Smooth muscle cell (in vitro differentiated cells): Measurements from ENCODE around the gene KASH5. TPM values are rescaled to one million over a fixed set of nuclear protein-coding genes. Genes with fewer than 3 reads are reported as not detected.

Experiments
- DNase-seq: peaks from one replicate; lab custom pipeline; 2025; ENCODE audit not compliant: unreplicated experiment; lab: John Stamatoyannopoulos, UW
- H2AFZ ChIP-seq: fragments of 200-600 bp; sonication (generic); 2 replicates; pipeline ENCODE4 v1.6.0; 2016; ENCODE audit warnings: antibody characterized with exemption, low read depth, mild to moderate bottlenecking
- H3F3A ChIP-seq: fragments of 200-600 bp; sonication (generic); 2 replicates; pipeline ENCODE4 v1.6.0; 2017; ENCODE audit warnings: antibody characterized with exemption, low read depth
- H3K27ac ChIP-seq: fragments of 200-600 bp; sonication (generic); 2 replicates; pipeline ENCODE4 v1.5.1; 2016; ENCODE audit warnings: low read depth, mild to moderate bottlenecking
- H3K27me3 ChIP-seq: fragments of 200-600 bp; sonication (generic); 2 replicates; pipeline ENCODE4 v1.6.1; 2016; ENCODE audit warnings: low read depth, mild to moderate bottlenecking
- H3K36me3 ChIP-seq: fragments of 200-600 bp; sonication (generic); 2 replicates; pipeline ENCODE4 v1.5.1; 2016; ENCODE audit warnings: low read depth
- H3K4me1 ChIP-seq: fragments of 200-600 bp; sonication (generic); 2 replicates; pipeline ENCODE4 v1.5.1; 2016; ENCODE audit warnings: low read depth
- H3K4me2 ChIP-seq: fragments of 200-600 bp; sonication (generic); 2 replicates; pipeline ENCODE4 v1.6.0; 2016; ENCODE audit warnings: mild to moderate bottlenecking
- H3K4me3 ChIP-seq: fragments of 200-600 bp; sonication (generic); 2 replicates; pipeline ENCODE4 v1.5.1; 2016; ENCODE audit warnings: mild to moderate bottlenecking
- H3K79me2 ChIP-seq: fragments of 200-600 bp; sonication (generic); 2 replicates; pipeline ENCODE4 v1.6.0; 2016; ENCODE audit warnings: low read depth, mild to moderate bottlenecking
- H3K9ac ChIP-seq: fragments of 200-600 bp; sonication (generic); 2 replicates; pipeline ENCODE4 v1.6.0; 2016; ENCODE audit warnings: low read depth
- H3K9me3 ChIP-seq: fragments of 200-600 bp; sonication (generic); replicated peaks from 2 replicates; pipeline ENCODE4 v1.5.1; 2016; ENCODE audit warnings: low read depth
- H4K20me1 ChIP-seq: fragments of 200-600 bp; sonication (generic); 2 replicates; pipeline ENCODE4 v1.6.0; 2016; ENCODE audit warnings: low read depth
- WGBS: methylation state at CpG from one replicate; pipeline ENCODE4 v1.1.7; 2016; ENCODE audit warnings: low lambda C conversion rate; 5-methylcytosine and 5-hydroxymethylcytosine counted together
- polyA plus RNA-seq: library from polyadenylated mRNA; unstranded; fragments of >200 nt; fragmentation: Nextera tagmentation; extraction: Ambion mirVana; gene quantifications from 2 replicates; pipeline ENCODE4 v1.2.1, GENCODE V29; 2016
- total RNA-seq: library from RNA; depleted of rRNA; stranded (reverse); fragments of >200 nt; gene quantifications from 2 replicates; pipeline ENCODE4 v1.2.3, GENCODE V29; 2014
- TF ChIP-seq, protein P1 (sequence below): fragments of 200-600 bp; sonication (generic); IDR thresholded peaks from 2 replicates; pipeline ENCODE4 v1.5.1; 2017; ENCODE audit warnings: borderline replicate concordance, mild to moderate bottlenecking, antibody characterized with exemption; ENCODE audit not compliant: insufficient read depth, poor library complexity, severe bottlenecking

KASH5 gene
- total and polyA plus RNA-seq, 2 experiments from 2014 or later, result not detected

DNA sequence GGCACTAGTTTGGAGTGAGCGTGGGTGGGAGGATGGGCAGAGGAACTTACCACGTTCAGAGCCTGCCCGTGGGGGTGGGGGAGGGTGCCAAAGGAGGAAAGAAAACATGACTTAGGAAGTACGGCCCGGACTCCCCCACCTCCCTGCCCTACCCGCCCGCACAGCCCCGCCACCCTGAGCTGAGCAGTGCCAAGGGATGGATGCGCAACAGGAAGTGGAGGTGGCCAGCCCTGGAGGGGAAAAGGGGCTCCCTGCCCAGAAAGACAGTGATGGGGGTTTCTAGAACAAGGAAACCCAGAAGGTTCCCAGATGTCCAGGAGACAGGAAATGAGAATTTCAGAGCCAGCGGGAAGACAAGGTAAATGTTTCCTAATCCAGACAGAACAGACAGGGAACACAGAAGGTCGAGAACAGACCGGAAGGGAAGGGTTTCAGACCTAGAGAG, 32.1 kb upstream of the KASH5 start:
- TF ChIP-seq, protein P1, sequence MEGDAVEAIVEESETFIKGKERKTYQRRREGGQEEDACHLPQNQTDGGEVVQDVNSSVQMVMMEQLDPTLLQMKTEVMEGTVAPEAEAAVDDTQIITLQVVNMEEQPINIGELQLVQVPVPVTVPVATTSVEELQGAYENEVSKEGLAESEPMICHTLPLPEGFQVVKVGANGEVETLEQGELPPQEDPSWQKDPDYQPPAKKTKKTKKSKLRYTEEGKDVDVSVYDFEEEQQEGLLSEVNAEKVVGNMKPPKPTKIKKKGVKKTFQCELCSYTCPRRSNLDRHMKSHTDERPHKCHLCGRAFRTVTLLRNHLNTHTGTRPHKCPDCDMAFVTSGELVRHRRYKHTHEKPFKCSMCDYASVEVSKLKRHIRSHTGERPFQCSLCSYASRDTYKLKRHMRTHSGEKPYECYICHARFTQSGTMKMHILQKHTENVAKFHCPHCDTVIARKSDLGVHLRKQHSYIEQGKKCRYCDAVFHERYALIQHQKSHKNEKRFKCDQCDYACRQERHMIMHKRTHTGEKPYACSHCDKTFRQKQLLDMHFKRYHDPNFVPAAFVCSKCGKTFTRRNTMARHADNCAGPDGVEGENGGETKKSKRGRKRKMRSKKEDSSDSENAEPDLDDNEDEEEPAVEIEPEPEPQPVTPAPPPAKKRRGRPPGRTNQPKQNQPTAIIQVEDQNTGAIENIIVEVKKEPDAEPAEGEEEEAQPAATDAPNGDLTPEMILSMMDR, result no peak
- H3K4me2 ChIP-seq, result no peak overlapping the region

DNA sequence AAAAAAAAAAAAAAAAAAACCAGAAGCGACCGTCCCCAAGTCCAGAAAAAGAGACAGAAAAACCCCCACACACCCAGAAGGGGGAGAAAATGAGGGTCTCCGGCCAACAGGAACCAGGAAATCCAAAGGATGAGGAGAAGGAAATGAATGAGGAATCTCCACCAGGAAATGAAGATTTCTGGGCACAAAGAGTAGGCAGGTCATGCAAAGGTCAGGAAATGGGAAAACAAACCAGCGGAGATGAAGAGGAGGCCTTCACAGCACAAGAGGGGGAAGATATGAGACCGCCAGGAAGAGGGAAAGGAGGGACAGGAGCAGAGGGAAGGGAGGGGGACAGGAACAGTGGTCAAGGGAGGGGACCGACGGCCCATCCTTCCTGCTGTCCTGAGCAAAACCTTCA, 31.7 kb upstream of the KASH5 start:
- DNase-seq, result no peak
- no peaks in the 10 kb centered on the region for H3K4me1 ChIP-seq
- no peaks in the 10 kb centered on the region for H3K36me3 ChIP-seq
- H3K4me3 ChIP-seq, result no peak overlapping the region
- peaks cover 36% of the 10 kb centered on the region for H4K20me1 ChIP-seq
- TF ChIP-seq, protein P1, result no peak
- H3K9ac ChIP-seq, result no peak overlapping the region
- peaks cover 32% of the 10 kb centered on the region for H3K79me2 ChIP-seq
- WGBS, result 92% methylated on average over 7 of the region's 7 CpGs
- no peak overlapping the region for H3K4me2 ChIP-seq
- H3F3A ChIP-seq, result no peaks in the 10 kb centered on the region
- no peak overlapping the region for H3K27ac ChIP-seq
- H3K9me3 ChIP-seq, result no peaks in the 10 kb centered on the region
- H2AFZ ChIP-seq, result no peak overlapping the region
- H3K27me3 ChIP-seq, result no peaks in the 10 kb centered on the region

More for the DNA sequence above, 32.1 kb upstream of the KASH5 start:
- Histone ChIP-seq H3F3A (no peaks in the 10 kb centered on the region), H3K36me3 (no peaks in the 10 kb centered on the region), H3K4me3 (no peak overlapping the region), H3K79me2 (peaks cover 27% of the 10 kb centered on the region), H3K27me3 (no peaks in the 10 kb centered on the region), H3K27ac (no peak overlapping the region), H3K9me3 (no peaks in the 10 kb centered on the region), H3K9ac (no peak overlapping the region), H3K4me1 (no peaks in the 10 kb centered on the region), H2AFZ (no peak overlapping the region), H4K20me1 (peaks cover 37% of the 10 kb centered on the region)
- no peak for DNase-seq
- WGBS, result 83% methylated on average over 8 of the region's 12 CpGs

DNA sequence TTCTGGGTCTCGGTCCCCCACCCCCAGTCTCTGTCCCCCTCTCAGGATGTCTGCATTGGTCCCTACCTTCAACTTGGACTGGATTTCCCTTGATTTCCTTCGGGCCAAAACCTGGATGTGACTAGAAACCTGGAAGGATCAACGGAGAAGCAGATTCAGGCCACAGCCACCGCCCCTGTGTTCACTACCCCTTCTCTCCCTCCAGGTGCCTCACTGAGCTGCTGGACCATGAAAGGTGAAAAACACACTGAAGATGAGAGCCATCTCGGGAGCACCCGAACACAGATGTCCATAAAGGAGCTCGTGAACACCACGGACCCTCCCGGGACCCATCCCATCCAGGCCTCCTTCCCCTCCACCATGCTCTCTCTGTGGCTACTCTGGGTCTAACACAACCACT, 30.9 kb upstream of the KASH5 start:
- Histone ChIP-seq H2AFZ (no peak overlapping the region), H3K79me2 (peaks cover 40% of the 10 kb centered on the region), H3K4me1 (no peaks in the 10 kb centered on the region), H3K4me3 (no peak overlapping the region), H3K36me3 (no peaks in the 10 kb centered on the region), H3K9me3 (no peaks in the 10 kb centered on the region), H3K27ac (no peak overlapping the region), H3F3A (no peaks in the 10 kb centered on the region), H3K4me2 (no peak overlapping the region), H3K27me3 (no peaks in the 10 kb centered on the region), H3K9ac (no peak overlapping the region), H4K20me1 (peaks cover 36% of the 10 kb centered on the region)
- TF ChIP-seq, protein P1, result no peak
- DNase-seq, result no peak
- 97% methylated on average over 9 of the region's 9 CpGs for WGBS
